ENCODE data around the gene NMT1. TPM values are rescaled to one million over a fixed set of nuclear protein-coding genes. Genes with fewer than 3 reads are reported as not detected.
A peak's percentile ranks its signal among the peaks of the same experiment; 100 is the strongest.

NMT1 gene
- total RNA-seq, 2 donors from 2014 or later = 39.4 to 68.5 TPM

- DNase-seq (ENCODE audit: low spot score) = peak; percentile 68
- Histone ChIP-seq H3K27ac (peak overlapping the region; percentile 99), H3K4me1 (replicated peaks) (no peaks in the 10 kb centered on the region), H3K4me3 (peak overlapping the region; percentile 64 to 74), H3K27me3 (replicated peaks; ENCODE audit: insufficient read depth) (no peaks in the 10 kb centered on the region), H3K36me3 (no peaks in the 10 kb centered on the region), H3K9me3 (no peaks in the 10 kb centered on the region)
- intact Hi-C loops (cut with DNase I) = loop anchor here (5.0 kb wide), 1 partner anchor 167 kb away; the partner anchor contains the start of gene MAP3K14
- peak; percentile 8 for TF ChIP-seq POLR2A (IDR thresholded peaks at IDR 0.05)
- no peak for TF ChIP-seq CTCF (IDR thresholded peaks at IDR 0.05)
- under 1% methylated on average over 56 of the region's 56 CpGs for WGBS
Observed at GRCh38 chr17:45149669-45150664, 88.8 kb downstream of the NMT1 start.

DNA sequence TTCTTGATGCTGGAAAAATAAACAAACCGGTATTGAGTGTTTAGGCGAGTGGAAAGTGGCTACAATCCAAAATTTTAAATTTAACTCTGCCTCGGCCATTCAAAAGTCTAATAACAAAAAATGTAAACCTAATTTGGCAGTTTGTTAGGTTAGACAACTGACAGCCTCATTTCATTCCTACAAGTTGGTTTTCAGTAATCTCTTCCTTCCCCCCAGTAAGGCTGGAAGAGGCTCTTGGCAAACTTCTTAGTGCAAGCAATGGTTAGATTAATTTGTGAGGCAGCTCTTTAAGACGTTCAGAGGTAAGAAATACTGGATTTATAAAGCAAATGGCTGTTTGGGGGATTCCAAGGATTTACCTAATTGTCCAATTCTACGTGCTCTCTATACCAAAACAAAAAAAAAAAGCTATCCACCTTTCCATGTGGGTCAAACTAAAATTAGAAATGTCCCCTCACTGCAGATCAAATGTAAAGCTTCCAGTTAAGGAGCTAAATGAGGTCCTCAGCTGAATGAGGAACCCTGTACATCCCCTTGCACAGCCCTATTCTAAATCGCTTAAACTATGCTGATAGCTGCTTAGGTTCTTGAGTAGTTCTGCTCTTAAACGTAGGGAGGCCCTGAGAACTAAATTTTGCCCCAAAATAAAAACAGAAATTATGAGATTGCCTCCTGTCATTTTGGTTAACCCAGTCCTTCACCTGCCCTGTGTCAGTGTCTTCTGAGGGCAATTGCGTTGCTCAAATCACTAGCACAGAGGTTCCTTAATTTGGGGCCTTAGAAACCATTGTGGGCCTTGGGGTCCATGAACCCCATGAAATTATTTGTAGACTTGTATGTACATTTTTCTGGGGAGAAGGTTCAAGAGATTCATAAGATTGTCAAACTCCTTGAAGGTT, 90.0 kb downstream of the NMT1 start:
- no peaks in the 10 kb centered on the region for H3K9me3 ChIP-seq
- intact Hi-C loops (cut with DNase I) = no loop called here
- H3K27me3 ChIP-seq (replicated peaks; ENCODE audit: insufficient read depth) = no peaks in the 10 kb centered on the region
- no peaks in the 10 kb centered on the region for H3K36me3 ChIP-seq
- TF ChIP-seq CTCF (IDR thresholded peaks at IDR 0.05) = no peak
- peak; percentile 27 for TF ChIP-seq POLR2AphosphoS5 (IDR thresholded peaks at IDR 0.05)
- H3K4me1 ChIP-seq (replicated peaks) = peaks cover 6% of the 10 kb centered on the region
- 16% methylated on average over 8 of the region's 8 CpGs for WGBS
- peak overlapping the region; percentile 64 to 74 for H3K4me3 ChIP-seq
- DNase-seq (ENCODE audit: low spot score) = no peak
- peak overlapping the region; percentile 99 for H3K27ac ChIP-seq

DNA sequence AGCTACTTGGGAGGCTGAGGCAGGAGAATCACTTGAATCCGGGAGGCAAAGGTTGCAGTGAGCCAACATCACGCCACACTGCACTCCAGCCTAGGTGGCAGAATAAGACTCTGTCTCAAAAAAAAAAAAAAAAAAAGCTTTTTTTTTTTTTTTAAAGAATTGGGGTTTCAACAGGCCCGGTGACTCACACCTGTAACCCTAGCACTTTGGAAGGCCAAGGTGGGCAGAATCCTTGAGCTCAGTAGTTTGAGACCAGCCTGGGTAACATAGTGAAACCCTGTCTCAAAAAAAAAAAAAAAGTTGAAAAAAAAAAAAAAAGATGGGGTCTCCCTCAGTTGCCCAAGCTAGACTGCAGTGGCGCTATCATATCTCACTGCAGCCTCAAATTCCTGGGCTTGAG, 93.9 kb downstream of the NMT1 start:
- Histone ChIP-seq H3K27ac (no peak overlapping the region), H3K4me3 (no peak overlapping the region), H3K9me3 (no peaks in the 10 kb centered on the region), H3K4me1 (replicated peaks) (peaks cover 18% of the 10 kb centered on the region), H3K27me3 (replicated peaks; ENCODE audit: insufficient read depth) (no peaks in the 10 kb centered on the region), H3K36me3 (no peaks in the 10 kb centered on the region)
- no peak for DNase-seq (ENCODE audit: low spot score)
- TF ChIP-seq CTCF (IDR thresholded peaks at IDR 0.05) (no peak), POLR2AphosphoS5 (IDR thresholded peaks at IDR 0.05) (no peak), POLR2A (IDR thresholded peaks at IDR 0.05) (no peak)
- intact Hi-C loops (cut with DNase I) = no loop called here
- 86% methylated on average over 4 of the region's 4 CpGs for WGBS

DNA sequence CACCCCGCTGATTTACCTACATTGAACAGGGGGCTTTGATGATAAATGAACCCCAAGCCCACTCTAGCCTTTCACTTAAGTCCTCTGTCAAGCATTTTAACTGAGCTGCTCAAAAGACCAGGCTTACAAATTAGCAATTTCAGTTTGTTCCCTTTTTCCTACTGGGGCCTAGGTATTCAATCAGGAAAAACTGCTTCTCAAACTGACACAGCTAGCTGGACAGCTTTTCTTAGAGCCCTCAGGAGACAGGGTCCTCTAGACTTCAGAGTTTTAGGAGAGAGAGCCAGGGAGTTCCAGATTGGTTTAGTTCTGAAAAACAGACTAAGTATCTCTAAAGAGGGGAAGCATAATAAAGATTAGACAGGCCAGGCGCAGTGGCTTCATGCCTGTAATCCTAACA, 94.4 kb downstream of the NMT1 start:
- intact Hi-C loops (cut with DNase I) = no loop called here
- H3K36me3 ChIP-seq = no peaks in the 10 kb centered on the region
- H3K27ac ChIP-seq = peak overlapping the region in 1 of 2 donors; percentile 4
- H3K4me1 ChIP-seq (replicated peaks) = peaks cover 18% of the 10 kb centered on the region
- WGBS = 90% methylated on average over 2 of the region's 2 CpGs
- no peak for DNase-seq (ENCODE audit: low spot score)
- no peaks in the 10 kb centered on the region for H3K27me3 ChIP-seq (replicated peaks; ENCODE audit: insufficient read depth)
- no peaks in the 10 kb centered on the region for H3K9me3 ChIP-seq
- TF ChIP-seq POLR2AphosphoS5 (IDR thresholded peaks at IDR 0.05) (peak; percentile 4), POLR2A (IDR thresholded peaks at IDR 0.05) (no peak)
- no peak overlapping the region for H3K4me3 ChIP-seq

- H3K27me3 ChIP-seq (replicated peaks; ENCODE audit: insufficient read depth) = no peaks in the 10 kb centered on the region
- H3K4me1 ChIP-seq (replicated peaks) = peaks cover 18% of the 10 kb centered on the region
- no peak overlapping the region for H3K4me3 ChIP-seq
- H3K27ac ChIP-seq = peak overlapping the region in 1 of 2 donors; percentile 4
- DNase-seq (ENCODE audit: low spot score) = no peak
- TF ChIP-seq POLR2AphosphoS5 (IDR thresholded peaks at IDR 0.05) (no peak), POLR2A (IDR thresholded peaks at IDR 0.05) (no peak), CTCF (IDR thresholded peaks at IDR 0.05) (no peak)
- 85% methylated on average over 3 of the region's 3 CpGs for WGBS
- intact Hi-C loops (cut with DNase I) = no loop called here
- no peaks in the 10 kb centered on the region for H3K9me3 ChIP-seq
- H3K36me3 ChIP-seq = no peaks in the 10 kb centered on the region
Observed at GRCh38 chr17:45156242-45156641, 95.1 kb downstream of the NMT1 start.

Measured in prostate gland (tissue), 2 donors.